ENCODE results near the gene SPHK2. TPM values are rescaled to one million over a fixed set of nuclear protein-coding genes. Genes with fewer than 3 reads are reported as not detected.
"Not testable (repeated sequence)": the region's sequence is repeated elsewhere in the genome, so short reads cannot be mapped to it uniquely, and the experiment has no call there.

Gene SPHK2
- total RNA-seq, 2 experiments from 2014 or later, result 14.1 to 15.3 TPM

DNA sequence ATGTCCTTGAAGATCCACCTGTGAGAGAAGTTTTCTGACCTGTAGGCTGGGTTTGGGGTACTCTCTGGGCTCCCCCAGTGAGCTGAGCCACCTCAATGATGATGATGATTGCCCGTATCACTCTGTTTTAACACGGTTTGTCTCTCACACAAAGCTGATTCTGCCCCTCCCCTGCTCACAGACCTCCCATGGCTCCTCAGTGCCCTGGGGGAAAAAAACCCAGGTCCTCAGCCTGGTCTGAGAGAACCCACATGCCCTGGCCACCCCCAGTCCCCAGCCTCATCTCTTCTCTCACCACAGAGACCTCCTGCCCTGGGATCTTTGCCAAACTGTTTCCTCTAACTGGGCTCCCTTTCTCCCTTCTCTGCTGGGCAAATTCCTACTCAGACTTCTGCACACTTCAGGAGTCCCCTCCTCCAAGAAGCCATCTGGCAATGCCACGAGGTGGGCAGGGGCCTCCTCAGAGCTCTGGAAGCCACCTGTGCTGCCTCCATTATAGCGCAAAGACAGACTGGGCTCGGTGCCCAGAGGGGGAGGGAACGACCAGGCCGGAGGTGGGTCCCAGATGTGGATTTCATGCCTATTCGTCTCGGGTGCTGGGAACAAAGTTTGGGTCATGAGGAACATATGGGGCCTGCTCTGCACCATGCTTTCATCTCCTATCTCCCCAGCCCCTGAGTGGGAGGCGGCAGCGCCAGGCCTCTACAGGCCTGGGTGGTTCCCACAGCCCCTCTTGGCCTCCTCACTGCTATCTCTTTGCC lies 35.2 kb downstream of the SPHK2 start:
- Mint-ChIP-seq H3K36me3 (ENCODE audit: low read depth) (no peaks in the 10 kb centered on the region), H3K4me1 (ENCODE audit: low read depth) (peaks cover 9% of the 10 kb centered on the region), H3K9me3 (no peaks in the 10 kb centered on the region), H3K4me3 (no peak overlapping the region), H3K27ac (no peak overlapping the region), H3K27me3 (no peaks in the 10 kb centered on the region)
- intact Hi-C loops (cut with DNase I, micrococcal nuclease), result no loop called here
- no peak overlapping the region for H3K27ac ChIP-seq (ENCODE audit: low read depth in 1 of 2, low read length in 2 of 2)
- POLR2A ChIA-PET, result no interaction called here
- no peaks in the 10 kb centered on the region for H3K27me3 ChIP-seq (ENCODE audit: control insufficient read depth in 1 of 2, insufficient read depth in 2 of 2, low read length in 2 of 2)
- CTCF ChIA-PET, result no interaction called here
- no peak for DNase-seq
- H3K4me1 ChIP-seq (ENCODE audit: insufficient read depth, low read length), result peaks cover 3% of the 10 kb centered on the region
- no peak for ATAC-seq (ENCODE audit: poor library complexity)
- no peaks in the 10 kb centered on the region for H3K9me3 ChIP-seq (ENCODE audit: control insufficient read depth in 1 of 2, insufficient read depth in 1 of 2, low read length in 2 of 2)
- TF ChIP-seq, protein P1, sequence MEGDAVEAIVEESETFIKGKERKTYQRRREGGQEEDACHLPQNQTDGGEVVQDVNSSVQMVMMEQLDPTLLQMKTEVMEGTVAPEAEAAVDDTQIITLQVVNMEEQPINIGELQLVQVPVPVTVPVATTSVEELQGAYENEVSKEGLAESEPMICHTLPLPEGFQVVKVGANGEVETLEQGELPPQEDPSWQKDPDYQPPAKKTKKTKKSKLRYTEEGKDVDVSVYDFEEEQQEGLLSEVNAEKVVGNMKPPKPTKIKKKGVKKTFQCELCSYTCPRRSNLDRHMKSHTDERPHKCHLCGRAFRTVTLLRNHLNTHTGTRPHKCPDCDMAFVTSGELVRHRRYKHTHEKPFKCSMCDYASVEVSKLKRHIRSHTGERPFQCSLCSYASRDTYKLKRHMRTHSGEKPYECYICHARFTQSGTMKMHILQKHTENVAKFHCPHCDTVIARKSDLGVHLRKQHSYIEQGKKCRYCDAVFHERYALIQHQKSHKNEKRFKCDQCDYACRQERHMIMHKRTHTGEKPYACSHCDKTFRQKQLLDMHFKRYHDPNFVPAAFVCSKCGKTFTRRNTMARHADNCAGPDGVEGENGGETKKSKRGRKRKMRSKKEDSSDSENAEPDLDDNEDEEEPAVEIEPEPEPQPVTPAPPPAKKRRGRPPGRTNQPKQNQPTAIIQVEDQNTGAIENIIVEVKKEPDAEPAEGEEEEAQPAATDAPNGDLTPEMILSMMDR (IDR thresholded peaks at IDR 0.05), result no peak
- no peak overlapping the region for H3K4me3 ChIP-seq (ENCODE audit: low read length)
- no peaks in the 10 kb centered on the region for H3K36me3 ChIP-seq (ENCODE audit: insufficient read depth, low read length)

DNA sequence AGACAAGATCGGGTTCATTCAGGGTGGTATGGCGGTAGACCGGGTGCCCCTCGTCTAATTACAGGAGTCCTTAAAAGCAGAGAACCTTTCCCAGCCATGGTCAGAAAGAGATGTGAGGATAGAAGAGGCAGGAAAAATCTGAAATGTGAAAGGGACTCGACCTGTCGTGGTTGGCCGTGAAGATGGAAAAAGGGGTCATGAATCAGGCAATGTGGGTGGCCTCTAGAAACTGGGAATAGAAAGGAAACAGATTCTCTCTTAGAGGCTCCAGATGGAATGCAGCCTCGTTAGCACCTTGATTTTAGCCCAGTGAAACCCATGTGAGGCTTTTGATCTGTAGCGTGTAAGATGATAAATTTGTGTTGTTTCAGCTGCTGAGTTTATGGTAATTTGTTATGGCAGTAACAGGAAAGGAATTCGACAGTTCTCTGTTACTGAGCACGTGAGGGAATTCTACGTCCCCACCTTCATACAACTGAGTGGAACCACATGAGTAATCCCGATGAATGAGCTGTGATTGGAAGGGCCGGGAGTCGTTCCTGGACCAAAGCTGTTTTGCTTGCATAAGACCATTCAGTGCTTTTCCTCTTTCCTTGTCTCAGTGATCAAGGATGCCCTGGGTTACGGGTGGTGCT lies 37.7 kb downstream of the SPHK2 start:
- TF ChIP-seq, protein P1 (IDR thresholded peaks at IDR 0.05), result no peak
- no peak overlapping the region for H3K4me3 Mint-ChIP-seq
- intact Hi-C loops (cut with DNase I, micrococcal nuclease), result no loop called here
- H3K36me3 Mint-ChIP-seq (ENCODE audit: low read depth), result no peaks in the 10 kb centered on the region
- no peaks in the 10 kb centered on the region for H3K9me3 ChIP-seq (ENCODE audit: control insufficient read depth in 1 of 2, insufficient read depth in 1 of 2, low read length in 2 of 2)
- H3K27me3 ChIP-seq (ENCODE audit: control insufficient read depth in 1 of 2, insufficient read depth in 2 of 2, low read length in 2 of 2), result no peaks in the 10 kb centered on the region
- CTCF ChIA-PET, result no interaction called here
- no peak overlapping the region for H3K27ac Mint-ChIP-seq
- H3K9me3 Mint-ChIP-seq, result no peaks in the 10 kb centered on the region
- no peak overlapping the region for H3K4me3 ChIP-seq (ENCODE audit: low read length)
- POLR2A ChIA-PET, result no interaction called here
- ATAC-seq (ENCODE audit: poor library complexity) (no peak), DNase-seq (no peak)
- peaks cover 16% of the 10 kb centered on the region for H3K4me1 ChIP-seq (ENCODE audit: insufficient read depth, low read length)
- H3K4me1 Mint-ChIP-seq (ENCODE audit: low read depth), result peaks cover 14% of the 10 kb centered on the region
- H3K36me3 ChIP-seq (ENCODE audit: insufficient read depth, low read length), result no peaks in the 10 kb centered on the region
- no peak overlapping the region for H3K27ac ChIP-seq (ENCODE audit: low read depth in 1 of 2, low read length in 2 of 2)
- no peaks in the 10 kb centered on the region for H3K27me3 Mint-ChIP-seq

DNA sequence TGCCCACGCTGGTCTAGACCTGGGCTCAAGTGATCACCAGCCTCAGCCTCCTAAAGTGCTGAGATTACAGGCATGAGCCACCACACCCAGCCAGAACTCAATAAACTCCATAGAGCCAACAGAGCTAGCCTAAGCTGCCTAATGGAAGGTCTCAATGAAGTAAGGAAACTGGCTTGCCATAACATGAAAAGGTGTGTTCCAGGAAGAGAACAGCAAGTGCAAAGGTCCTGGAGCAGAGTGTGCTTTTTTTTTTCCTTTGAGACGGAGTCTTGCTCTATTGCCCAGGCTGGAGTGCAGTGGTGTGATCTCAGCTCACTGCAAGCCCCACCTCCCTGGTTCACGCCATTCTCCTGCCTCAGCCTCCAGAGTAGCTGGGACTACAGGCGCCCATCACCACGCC lies 38.5 kb downstream of the SPHK2 start:
- H3K27ac ChIP-seq (ENCODE audit: low read depth in 1 of 2, low read length in 2 of 2); ATAC-seq (ENCODE audit: poor library complexity); CTCF ChIA-PET; H3K4me1 Mint-ChIP-seq (ENCODE audit: low read depth); H3K4me3 Mint-ChIP-seq; H3K36me3 ChIP-seq (ENCODE audit: insufficient read depth, low read length); H3K27me3 Mint-ChIP-seq; H3K36me3 Mint-ChIP-seq (ENCODE audit: low read depth); intact Hi-C loops (cut with DNase I, micrococcal nuclease); H3K9me3 ChIP-seq (ENCODE audit: control insufficient read depth in 1 of 2, insufficient read depth in 1 of 2, low read length in 2 of 2); H3K27ac Mint-ChIP-seq; DNase-seq; H3K9me3 Mint-ChIP-seq; POLR2A ChIA-PET; H3K4me3 ChIP-seq (ENCODE audit: low read length); H3K27me3 ChIP-seq (ENCODE audit: control insufficient read depth in 1 of 2, insufficient read depth in 2 of 2, low read length in 2 of 2): not testable (repeated sequence)
- H3K4me1 ChIP-seq (ENCODE audit: insufficient read depth, low read length), result peaks cover 16% of the 10 kb centered on the region

Data from CD4-positive, alpha-beta T cell (primary cell).